ENCODE data around the gene TSPYL1. TPM values are rescaled to one million over a fixed set of nuclear protein-coding genes. Genes with fewer than 3 reads are reported as not detected.
A peak's percentile ranks its signal among the peaks of the same experiment; 100 is the strongest.

Gene TSPYL1
- total and polyA plus RNA-seq, 2 of the 8 experiments (the other 6 are each of a cell fraction or from before 2014, with no cell fraction given): 33.2 to 79.1 TPM

DNA sequence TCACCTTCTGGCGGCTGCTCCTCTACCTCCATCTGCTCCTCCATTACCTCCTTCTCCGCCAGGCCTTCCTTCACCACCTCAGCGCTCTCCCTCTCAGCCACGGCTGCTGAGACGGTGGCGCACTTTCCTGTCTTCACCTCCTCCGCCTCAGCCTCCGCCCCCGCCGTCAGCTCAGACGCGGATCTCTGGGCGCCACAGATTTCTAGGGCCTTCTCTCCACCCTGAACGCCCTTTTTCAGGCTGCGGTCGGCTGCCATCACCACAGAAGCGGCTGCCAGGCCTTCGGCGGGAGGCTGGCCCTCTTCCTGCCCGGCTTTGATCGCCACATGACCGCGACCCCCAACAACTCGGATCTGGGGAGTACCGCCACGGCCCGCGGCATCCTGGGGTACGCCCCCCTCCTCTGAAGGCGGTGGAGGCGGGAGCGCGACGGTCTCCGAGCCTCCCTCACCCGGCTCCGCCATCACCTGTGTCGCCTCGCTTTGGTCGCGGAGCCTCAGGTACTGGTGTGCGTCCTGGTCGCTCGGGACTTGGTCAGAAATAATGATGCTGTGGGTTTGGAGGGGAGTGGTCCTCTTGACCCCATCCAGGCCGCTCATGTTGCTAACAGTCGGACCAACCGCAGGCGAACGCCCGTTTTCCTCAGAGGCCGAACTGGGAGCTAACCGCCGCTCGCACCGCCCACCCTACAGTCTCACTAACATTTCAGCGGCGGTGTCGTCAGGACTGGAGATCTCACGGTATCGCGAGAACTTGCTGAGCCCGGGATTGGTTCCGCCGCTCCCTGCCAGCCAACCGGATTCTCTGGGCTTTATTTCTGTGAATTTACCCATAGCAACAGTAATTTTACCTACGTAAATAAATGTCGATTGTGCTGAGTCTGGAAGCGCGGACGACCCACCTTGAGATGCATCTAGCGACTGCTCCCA is at the start of gene TSPYL1 (continued):
- TF ChIP-seq POLR2A (IDR thresholded peaks at IDR 0.05; ENCODE audit: control extremely low read depth in 1 of 2, low read depth in 2 of 2, low read length in 2 of 2) (peak; percentile 90 to 99), CHD1 (IDR thresholded peaks at IDR 0.05; ENCODE audit: low read depth, low read length) (no peak), USF2 (IDR thresholded peaks at IDR 0.05; ENCODE audit: low read length) (no peak), MAFK (IDR thresholded peaks at IDR 0.05; ENCODE audit: low read depth, low read length) (no peak), POU5F1 (IDR thresholded peaks at IDR 0.05; ENCODE audit: low read depth, low read length) (no peak), RXRA (IDR thresholded peaks at IDR 0.05; ENCODE audit: insufficient read depth, low read depth, low read length) (no peak), BACH1 (IDR thresholded peaks at IDR 0.05; ENCODE audit: low read length) (no peak), MAX (IDR thresholded peaks at IDR 0.05) (peak; percentile 37), KDM5A (IDR thresholded peaks at IDR 0.05; ENCODE audit: low read length) (no peak), CREB1 (IDR thresholded peaks at IDR 0.05) (peak; percentile 75), YY1 (IDR thresholded peaks at IDR 0.05; ENCODE audit: low read depth, low read length) (no peak), CEBPB (IDR thresholded peaks at IDR 0.05; ENCODE audit: low read depth, low read length) (no peak), EGR1 (IDR thresholded peaks at IDR 0.05; ENCODE audit: borderline replicate concordance, low read depth, low read length) (peak; percentile 54; the same call in 1 of the 2 replicates), TAF1 (IDR thresholded peaks at IDR 0.05; ENCODE audit: low read depth, low read length) (peak; percentile 96), SP1 (IDR thresholded peaks at IDR 0.05; ENCODE audit: low read depth, low read length) (peak; percentile 83; the same call in 1 of the 2 replicates), SAP30 (IDR thresholded peaks at IDR 0.05; ENCODE audit: insufficient read depth, insufficient replicate concordance, low read length) (peak; percentile 68), SP4 (IDR thresholded peaks at IDR 0.05; ENCODE audit: low read length) (0 out of 2 replicates have a peak, but pooled peaks have one; percentile 21), NRF1 (IDR thresholded peaks at IDR 0.05; ENCODE audit: low read depth, low read length) (no peak), FOSL1 (IDR thresholded peaks at IDR 0.05; ENCODE audit: insufficient read depth, low read depth, low read length) (no peak), TBP (IDR thresholded peaks at IDR 0.05; ENCODE audit: low read depth, low read length) (peak; percentile 92), CBX5 (IDR thresholded peaks at IDR 0.05; ENCODE audit: low read depth, low read length) (no peak), NANOG (IDR thresholded peaks at IDR 0.05; ENCODE audit: insufficient read depth, low read depth, low read length, poor library complexity, severe bottlenecking) (peak; percentile 40)
- TF ChIP-seq, protein P1, sequence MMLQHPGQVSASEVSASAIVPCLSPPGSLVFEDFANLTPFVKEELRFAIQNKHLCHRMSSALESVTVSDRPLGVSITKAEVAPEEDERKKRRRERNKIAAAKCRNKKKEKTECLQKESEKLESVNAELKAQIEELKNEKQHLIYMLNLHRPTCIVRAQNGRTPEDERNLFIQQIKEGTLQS (IDR thresholded peaks at IDR 0.05; ENCODE audit: insufficient read depth, low read depth, low read length): no peak

All from H1 (cell line).